Cardiac septum (tissue), 1 donor: ENCODE data around the gene UBE2D4. TPM values are rescaled to one million over a fixed set of nuclear protein-coding genes. Genes with fewer than 3 reads are reported as not detected.

Experiments used
- DNase-seq: peaks from one replicate; pipeline ENCODE4 v3.0.0-alpha.2; 2020; ENCODE audit warnings: low spot score
- intact Hi-C: fragments of 100-400 bp; cut with DNase I; formaldehyde crosslinking; loops from one replicate; pipeline ENCODE4 v1.14.0; 2022
- total RNA-seq: library from RNA; stranded (reverse); fragmentation: NEBNext Ultra II Directional; extraction: Animal tissue kit (Norgen Biotek cat#: 25700); gene quantifications from one replicate; pipeline ENCODE4 v1.2.1, GENCODE V29; 2021
- donor health status: DM: no; HTN: no; CAD: no.

The UBE2D4 gene
- total RNA-seq, 1 donor from 2014 or later: 34.9 TPM

DNA sequence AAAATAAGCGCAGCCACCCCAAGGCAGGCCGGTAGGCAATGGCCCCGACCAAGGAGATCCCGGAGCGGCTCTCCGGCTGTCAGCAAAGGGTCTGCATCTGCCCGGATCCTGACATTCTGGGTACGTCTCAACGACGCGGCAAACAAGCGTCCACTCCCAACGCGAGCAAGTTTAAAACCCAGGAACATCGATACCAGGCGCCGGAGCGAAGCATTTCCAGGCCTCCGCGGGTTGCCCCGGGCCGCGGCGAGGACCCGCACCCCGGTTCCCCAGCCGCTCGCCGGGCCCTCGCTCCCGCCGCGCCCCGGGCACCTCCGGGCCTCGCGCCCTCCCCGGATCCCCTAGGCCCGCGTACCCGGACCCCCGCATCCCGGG lies 20.3 kb upstream of the UBE2D4 start:
- no peak for DNase-seq
- intact Hi-C loops: loop anchor here (5.0 kb wide), 1 partner anchor 34 kb away; no protein-coding TSS in a partner anchor

DNA sequence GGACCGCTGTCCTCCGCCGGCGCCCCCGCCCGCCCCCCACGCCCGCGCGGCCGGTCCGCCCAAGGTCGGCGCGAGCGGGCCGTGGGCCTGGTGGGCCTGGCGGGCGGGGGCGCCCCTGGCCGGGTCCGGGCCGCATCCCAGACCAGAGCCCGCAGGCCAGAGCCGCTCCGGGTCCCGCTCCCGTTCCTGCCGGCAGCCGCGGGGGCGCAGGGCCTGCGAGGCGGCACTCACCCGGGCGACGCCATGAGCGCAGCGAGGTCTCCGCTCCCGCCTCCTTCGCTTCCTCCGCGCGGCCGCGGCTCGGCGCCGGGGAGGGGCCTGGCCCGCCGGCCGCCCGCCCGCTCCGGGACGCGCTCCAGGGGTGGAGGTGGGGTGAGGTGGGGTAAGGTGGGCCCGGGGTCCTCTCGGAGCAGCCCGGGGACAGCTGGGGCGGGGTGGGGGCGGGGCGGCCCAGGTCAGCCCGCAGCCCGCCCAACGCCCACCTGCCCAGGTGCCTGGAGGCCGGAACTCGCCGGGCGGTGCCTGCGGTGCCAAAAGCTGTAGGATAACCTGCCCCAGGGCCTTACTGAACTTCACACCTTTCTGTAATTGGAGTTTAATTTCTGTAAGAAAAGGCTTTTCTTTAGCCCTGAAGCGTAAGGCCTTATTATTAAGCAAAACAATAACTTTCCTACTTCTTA lies 19.8 kb upstream of the UBE2D4 start, which contains the start of gene URGCP:
Gene URGCP, minus strand, starts transcription at position 266 of the 680 bp plus-strand sequence. Its CDS starts 21 bp downstream, at position 245.
- DNase-seq: peak; percentile 80
- intact Hi-C loops: loop anchor here (5.0 kb wide), 1 partner anchor 34 kb away; no protein-coding TSS in a partner anchor

DNA sequence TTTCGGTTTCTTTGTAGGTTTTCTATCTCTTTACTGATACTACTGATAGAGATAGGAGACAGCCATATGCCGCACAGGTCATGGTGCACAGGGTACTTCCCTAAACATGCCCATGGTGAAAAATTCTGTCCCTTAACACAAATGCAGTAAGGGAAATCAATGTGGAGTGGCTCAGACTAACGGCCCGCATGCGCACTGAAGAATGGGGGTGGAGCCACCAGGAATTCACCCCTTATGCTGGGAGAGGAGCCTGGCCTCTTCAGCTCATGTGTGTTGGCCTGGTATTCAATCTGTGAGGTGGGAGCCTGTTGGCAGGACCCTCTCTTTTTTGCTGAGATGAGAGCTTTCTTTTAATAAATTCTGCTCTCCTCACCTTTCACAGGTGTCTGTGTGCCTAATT lies 11.4 kb upstream of the UBE2D4 start:
- intact Hi-C loops: no loop called here
- no peak for DNase-seq

DNA sequence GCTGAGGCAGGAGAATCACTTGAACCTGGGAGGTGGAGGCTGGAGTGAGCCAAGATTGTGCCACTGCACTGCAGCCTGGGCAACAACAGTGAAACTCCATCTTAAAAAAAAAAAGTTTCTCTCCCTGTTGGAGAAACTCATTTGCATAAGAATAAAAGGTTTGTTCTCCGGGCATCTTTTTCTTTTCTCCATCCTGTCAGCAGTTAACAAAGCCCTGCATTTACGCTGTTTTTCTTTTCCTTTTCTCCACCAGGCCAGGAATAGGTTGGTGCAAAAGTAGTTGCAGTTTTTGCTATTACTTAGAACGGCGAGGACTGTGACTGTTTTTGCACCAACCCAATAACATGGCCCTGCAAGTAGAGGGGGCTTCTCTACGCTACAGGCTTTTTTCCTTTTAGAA lies 10.3 kb upstream of the UBE2D4 start:
- intact Hi-C loops: no loop called here
- no peak for DNase-seq

DNA sequence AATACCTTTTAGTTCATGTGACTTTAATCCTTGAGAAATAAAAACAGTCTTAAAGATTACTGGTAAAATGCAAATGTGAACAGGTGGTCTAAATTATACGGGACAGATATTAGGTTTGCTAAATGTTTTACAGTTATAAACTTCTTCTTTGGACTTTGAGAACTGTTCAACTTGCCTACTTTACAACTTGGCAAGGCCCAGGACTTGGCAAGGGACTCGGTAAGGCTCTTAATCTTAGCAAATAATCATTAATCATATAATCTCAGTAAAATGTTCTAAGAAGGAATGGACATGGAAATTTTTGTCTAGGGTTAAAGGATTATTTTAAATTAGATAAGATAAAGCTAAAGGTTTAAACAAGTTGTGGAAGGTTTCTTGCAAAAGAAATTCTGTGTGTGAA lies 4.8 kb upstream of the UBE2D4 start:
- DNase-seq: no peak
- intact Hi-C loops: no loop called here

DNA sequence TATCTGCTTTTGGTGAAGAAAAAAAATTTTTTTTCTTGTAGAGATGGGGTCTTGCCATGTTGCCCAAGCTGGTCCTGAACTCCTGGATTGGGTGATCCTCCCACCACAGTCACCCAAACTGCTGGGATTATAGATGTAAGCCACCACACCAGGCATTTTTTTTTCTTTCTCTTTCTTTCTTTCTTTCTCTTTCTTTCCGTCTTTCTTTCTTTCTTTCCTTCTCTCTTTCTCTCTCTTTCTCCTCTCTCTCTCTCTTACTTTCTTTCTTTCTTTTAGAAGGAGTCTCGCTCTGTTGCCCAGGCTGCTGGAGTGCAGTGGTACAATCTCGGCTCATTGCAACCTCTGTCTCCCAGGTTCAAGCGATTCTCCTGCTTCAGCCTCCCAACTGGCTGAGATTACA lies 3.5 kb upstream of the UBE2D4 start:
- no peak for DNase-seq
- intact Hi-C loops: no loop called here

DNA sequence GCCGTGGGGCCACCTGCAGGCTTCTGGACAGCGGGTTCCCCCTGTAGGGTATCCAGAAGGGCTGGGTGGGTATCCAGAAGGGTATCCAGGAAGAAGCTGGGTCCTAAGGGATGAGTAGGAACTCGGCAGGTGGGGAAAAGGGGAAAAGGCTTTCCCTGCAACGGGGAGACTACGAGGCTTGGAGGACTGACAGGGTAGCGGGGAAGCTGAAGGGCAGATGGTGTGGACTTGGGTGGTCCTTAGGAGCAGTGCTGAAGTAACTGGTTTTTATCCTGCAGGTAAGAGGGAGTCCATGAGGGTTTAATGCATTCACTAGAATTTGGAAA lies 525 bp downstream of the UBE2D4 start:
- DNase-seq: no peak
- intact Hi-C loops: no loop called here

DNA sequence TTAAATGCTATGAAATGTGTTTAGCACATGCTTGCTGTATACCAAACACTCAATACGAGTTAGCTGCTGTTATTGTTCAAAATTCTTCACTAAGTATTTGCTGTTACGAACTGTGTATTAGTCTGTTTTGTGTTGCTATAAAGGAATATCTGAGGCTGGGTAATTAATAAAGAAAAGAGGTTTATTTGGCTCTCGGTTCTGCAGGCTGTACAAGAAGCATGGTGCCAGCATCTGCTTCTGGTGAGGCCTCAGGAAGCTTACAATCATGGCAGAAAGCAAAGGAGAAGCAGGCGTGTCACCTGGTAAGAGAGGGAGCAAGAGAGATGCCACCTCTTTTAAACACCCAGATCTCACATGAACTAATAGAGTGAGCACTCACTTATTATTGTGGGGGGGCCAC lies 1.6 kb downstream of the UBE2D4 start:
- DNase-seq: no peak
- intact Hi-C loops: no loop called here

DNA sequence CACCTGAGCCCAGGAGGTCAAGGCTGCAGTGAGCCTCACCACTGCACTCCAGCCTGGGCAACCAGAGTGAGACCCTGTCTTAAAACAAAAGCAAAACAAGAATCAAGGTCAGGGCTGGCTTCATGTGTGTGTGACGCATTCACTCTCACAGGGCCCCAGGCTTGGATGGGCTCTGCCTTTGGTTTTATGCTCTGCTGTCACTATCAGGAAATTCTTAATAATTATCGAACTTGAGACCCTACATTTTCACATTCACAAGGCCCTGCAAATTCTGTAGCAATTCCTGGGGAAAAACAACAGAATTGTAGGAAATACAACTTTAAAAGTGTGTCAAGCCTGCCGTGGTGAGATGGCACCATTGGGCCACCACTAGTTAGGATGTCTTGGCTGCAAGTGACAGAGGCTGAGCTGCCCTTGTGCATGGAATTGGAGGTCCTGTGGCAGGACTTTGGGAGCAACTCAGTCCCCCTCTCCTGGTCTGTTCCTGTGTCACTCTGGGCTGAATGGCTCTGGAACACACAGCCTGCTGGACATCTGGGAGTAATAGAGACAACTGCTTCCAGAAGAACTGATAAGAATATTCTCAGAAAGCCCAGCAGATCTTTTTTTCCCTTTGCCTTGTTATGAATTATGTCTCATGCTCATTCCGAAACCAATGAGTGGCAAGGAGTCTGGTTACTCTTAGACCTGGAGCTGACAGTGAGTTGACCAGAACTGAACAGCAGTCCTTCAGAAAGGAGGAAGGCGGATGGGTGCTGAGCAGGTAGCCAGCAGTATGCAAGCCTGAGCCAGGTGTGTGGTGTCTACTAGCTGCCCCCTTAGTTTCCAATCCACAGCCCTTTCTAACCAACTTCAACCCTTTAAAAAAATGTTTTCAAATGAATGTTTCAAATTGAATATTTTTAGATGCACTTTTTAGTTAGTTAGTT lies 3.6 kb downstream of the UBE2D4 start:
- DNase-seq: no peak
- intact Hi-C loops: no loop called here

DNA sequence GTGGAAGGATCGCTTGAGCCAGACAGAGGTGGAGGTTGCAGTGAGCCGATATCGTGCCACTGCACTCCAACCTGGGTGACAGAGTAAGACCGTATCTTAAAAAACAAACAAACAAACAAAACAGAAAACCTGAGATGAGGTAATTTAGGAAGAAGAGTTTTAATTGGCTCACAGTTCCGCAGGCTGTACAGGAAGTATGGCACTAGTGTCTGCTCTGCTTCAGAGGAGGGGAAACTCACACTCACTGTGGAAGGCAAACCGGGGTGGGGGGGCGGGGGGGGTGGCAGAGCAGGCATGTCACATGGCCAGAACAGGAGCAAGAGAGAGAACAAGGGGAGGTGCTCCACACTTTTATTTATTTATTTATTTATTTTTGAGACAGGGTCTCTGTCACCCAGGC lies 5.1 kb downstream of the UBE2D4 start:
- intact Hi-C loops: no loop called here
- DNase-seq: no peak

DNA sequence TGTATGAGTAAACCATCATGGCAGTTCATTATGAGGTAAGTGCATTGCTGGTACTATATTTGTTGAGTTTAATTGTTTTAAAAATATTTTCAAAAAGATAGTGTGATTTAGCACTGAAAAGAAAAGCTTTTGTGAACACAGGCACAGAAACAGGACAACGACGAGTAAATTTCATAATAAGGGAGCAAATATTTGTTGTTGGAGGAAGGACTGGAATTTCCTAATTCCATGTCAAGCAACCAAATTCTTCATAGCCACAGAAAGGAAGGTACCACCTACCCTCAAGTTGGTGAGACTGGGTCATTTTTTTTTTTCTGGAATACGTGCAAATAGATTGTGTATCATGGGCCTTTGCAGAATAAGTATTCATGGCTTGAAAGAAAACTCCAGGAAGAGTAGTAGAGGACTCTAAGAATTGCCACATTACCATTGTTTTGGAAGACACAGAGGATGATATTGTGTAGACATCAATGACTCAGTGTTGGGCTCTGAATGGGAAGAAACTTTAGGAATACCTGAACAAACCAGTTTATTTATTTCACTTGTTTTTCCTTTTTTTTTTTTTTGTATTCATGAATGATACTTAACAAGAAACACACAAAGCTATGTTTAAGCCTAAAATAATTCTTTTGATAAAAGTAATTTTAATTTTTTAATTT lies 7.8 kb downstream of the UBE2D4 start:
- DNase-seq: no peak
- intact Hi-C loops: no loop called here

DNA sequence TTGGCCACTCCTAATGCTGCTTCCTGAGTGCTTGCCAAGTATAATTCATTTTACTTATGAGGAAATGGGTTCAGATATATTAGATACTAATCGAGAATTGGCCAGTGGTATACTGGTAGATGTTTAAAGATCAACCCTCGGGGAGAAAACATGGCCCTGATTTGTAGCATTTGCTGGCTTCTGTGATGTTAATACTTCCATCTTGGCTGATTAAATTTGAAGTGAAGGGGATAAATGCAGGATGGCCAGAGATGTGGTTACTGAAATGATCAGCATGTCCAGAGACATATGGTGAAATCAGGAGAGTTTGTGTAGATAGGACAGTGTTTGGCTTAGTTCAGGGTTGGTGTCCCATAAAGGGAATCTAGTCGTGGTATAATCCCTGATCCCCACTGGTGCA lies 11.2 kb downstream of the UBE2D4 start:
- intact Hi-C loops: no loop called here

DNA sequence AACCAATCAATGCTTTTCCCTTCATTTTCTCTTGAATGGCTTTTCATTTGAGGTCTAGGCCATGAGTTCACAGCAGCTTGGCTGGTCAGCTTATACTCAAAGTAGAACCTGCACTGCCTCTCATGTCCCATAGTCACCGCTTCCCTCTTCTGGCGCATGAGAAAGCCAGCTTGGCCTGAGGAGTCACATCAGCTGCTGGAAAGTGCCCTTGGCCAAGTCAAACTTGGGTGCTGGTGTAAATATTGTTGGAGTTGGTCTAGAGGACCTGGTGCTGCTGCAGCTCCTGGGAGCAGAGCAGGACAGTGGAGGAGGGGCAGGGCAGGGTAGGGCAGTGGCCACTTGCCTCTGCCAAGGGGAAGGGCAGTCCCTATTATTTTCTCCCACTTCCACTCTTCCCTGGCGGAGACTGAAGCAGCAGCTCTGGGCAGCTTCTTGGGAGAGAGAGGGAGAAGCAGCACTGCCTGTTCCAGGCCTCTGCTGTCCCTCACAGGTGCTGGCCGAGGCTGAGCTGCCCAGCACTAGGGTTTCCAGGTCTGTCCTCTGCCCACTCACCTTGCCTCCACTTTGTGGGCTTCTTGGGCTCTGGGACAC lies 12.8 kb downstream of the UBE2D4 start:
- no peak for DNase-seq
- intact Hi-C loops: no loop called here

More for the DNA sequence above, 11.2 kb downstream of the UBE2D4 start:
- DNase-seq: no peak

DNA sequence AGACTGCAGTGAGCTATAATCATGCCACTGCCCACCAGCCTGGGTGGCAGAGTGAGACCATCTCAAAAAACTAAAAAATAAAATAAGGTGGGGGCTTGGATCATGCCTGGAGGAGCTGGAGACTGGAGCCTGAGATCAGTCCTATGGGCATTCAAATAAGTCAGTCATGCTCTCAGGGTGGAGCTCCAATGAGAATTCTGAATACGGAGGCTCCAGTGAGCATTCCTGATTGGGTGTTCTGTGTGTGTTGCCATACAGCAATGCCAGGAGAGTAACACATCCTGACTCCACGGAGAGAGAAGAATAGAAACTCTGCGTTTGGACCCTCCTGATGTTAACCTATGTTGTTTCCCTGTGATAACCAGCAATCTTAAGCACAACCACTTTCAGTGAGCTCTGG lies 16.0 kb downstream of the UBE2D4 start:
- intact Hi-C loops: no loop called here
- DNase-seq: no peak

DNA sequence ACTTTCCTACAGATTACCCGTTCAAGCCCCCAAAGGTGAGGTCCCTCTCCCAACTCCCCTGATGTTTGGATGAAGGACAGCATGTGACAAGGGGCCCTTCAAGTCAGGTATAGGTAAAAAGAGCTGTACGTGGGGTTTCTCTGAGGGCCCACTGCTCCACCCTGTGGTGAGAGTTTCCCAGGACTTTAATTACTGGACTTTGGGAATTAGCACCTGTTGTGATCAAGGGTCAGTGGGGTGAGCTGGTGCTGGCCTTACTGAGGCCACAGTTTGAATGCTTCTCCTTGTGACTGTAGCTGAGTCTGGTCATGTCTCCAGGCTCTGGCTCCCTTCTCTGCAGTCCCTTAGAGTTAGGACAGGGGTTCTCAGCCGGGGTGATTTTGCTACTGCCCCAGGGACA lies 16.8 kb downstream of the UBE2D4 start:
- no peak for DNase-seq
- intact Hi-C loops: no loop called here

DNA sequence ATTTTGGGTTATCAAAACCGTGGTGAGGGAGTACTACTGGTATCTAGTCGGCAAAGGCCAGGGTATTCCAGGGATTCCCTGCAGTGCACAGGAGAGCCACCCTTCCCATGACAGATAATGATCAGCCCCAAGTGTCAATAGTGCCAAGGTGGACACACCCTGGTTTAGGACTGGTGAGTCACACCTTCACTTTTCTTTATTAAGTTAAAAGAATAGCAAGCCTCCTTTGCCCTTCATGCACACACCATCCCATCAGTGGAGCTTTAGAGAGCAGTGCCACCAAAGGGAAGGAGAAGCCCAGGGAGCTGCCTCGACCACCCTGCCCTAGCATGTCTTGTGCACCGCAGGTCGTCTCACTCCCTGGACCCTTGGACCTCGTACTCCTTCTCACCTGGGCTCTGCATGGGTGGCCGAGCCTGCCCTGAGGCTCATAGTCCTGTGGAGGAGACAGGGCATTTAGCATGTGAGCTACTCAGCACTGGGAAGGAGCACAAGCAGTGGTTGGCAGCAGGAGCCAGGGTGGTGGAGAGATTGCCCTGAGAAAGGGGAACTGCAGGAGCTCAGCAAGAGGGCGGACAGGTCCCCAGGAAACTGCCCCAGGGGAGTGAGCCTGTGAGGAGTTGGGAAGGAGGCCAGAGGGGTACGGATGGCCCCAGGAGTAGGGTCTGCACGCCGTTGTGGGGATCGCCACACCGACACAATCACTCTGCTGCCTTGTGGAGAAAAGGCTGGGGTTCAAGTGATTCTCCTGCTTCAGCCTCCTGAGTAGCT lies 17.4 kb downstream of the UBE2D4 start:
- DNase-seq: no peak
- intact Hi-C loops: no loop called here

DNA sequence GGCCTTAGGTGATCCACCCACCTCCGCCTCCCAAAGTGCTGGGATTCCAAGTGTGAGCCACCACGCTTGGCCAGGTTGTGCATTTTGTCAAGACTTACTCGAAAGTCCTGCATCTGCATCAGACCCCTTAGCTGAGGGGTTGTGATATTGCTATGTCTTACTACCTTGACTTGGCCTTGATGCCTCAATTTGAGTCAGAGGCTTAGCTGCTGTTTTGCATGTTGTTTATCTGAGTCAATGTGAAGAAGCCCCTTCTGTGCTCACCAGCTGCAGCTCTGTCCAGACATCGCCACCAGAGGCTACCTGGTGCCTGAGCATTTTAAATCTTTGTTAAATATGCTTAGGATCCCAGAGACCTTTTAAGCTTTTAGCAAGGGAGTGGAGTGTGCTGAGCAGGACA lies 18.1 kb downstream of the UBE2D4 start:
- intact Hi-C loops: no loop called here
- DNase-seq: no peak

DNA sequence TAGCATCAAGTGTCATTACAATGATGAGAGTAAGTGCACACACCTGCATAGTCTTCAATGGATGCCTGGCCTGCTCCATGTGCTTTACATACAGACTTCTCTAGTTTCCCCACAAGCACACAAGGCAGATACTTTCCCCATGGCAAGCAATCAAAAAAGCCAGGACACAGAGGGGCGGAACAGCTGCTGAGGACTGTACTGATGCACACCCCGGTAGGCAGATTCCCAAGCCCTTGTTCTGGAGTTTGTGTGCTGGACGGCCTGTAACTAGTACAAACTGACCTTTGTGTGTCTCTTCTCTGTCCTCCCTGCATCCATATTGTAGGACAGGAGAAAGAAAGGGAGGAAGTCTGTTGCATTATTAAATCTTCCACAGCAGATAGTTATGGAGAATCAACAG lies 25.8 kb downstream of the UBE2D4 start:
- DNase-seq: no peak

DNA sequence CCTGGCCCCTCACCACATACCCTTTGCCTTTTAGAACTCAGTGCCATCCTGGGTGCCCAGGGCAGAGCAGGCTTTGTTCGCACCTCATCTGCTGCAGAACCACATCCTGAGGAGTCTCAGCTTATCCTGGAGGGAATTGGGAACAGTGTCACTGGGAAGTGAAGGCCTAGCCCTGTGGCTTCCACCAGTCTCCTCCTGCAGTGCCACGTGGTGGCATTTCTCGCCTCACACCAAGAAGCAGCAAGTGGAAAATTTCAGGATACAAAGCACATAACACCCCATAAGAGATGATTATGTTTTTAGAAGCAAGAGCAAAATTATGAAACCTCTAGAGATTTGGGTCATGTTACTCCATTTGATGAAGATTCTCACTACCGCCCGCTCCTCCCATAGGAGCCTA lies 26.8 kb downstream of the UBE2D4 start:
- no peak for DNase-seq
- intact Hi-C loops: no loop called here

More for the DNA sequence above, 25.8 kb downstream of the UBE2D4 start:
- intact Hi-C loops: no loop called here
